Lower lobe of right lung (tissue), 2 donors: ENCODE measurements around the gene RNF113A. TPM values are rescaled to one million over a fixed set of nuclear protein-coding genes. Genes with fewer than 3 reads are reported as not detected.

Source experiments
- ATAC-seq, 2 donors: fragments of 200-7000 bp; cut with Tn5 transposase; one replicate each; pipeline ENCODE4 v1.9.1; 2020 to 2022; ENCODE audit warnings: mild to moderate bottlenecking in 2 of 2, moderate library complexity in 2 of 2
- DNase-seq: peaks from one replicate; pipeline ENCODE4 v3.0.0-alpha.2; 2020
- H3K27ac ChIP-seq: fragments of 200-600 bp; one replicate; pipeline ENCODE4 v1.8.0; 2022
- H3K27me3 ChIP-seq: fragments of 200-600 bp; one replicate; pipeline ENCODE4 v1.8.0; 2022; ENCODE audit warnings: low read depth
- H3K36me3 ChIP-seq: fragments of 200-600 bp; one replicate; pipeline ENCODE4 v1.8.0; 2022; ENCODE audit warnings: mild to moderate bottlenecking
- H3K4me1 ChIP-seq: fragments of 200-600 bp; one replicate; pipeline ENCODE4 v1.8.0; 2022
- H3K4me3 ChIP-seq: fragments of 200-600 bp; one replicate; pipeline ENCODE4 v1.8.0; 2022; ENCODE audit warnings: mild to moderate bottlenecking
- H3K9me3 ChIP-seq: fragments of 200-600 bp; one replicate; pipeline ENCODE4 v1.8.0; 2022
- intact Hi-C: fragments of 100-400 bp; cut with DNase I; formaldehyde crosslinking; loops from one replicate; pipeline ENCODE4 v1.11.0; 2022
- total RNA-seq: library from RNA; stranded (reverse); fragmentation: NEBNext Ultra II Directional; extraction: Animal tissue kit (Norgen Biotek cat#: 25700); gene quantifications from one replicate; pipeline ENCODE4 v1.2.1, GENCODE V29; 2021
- TF ChIP-seq, protein P1 (sequence below): fragments of 200-600 bp; IDR thresholded peaks from one replicate; pipeline ENCODE4 v1.8.0; 2022; ENCODE audit warnings: antibody characterized with exemption, mild to moderate bottlenecking
- donor health status: DM: no; HTN: yes; CAD: no; lungs with severe emphysema.

Gene RNF113A
- total RNA-seq, 1 donor from 2014 or later = 13.5 TPM

DNA sequence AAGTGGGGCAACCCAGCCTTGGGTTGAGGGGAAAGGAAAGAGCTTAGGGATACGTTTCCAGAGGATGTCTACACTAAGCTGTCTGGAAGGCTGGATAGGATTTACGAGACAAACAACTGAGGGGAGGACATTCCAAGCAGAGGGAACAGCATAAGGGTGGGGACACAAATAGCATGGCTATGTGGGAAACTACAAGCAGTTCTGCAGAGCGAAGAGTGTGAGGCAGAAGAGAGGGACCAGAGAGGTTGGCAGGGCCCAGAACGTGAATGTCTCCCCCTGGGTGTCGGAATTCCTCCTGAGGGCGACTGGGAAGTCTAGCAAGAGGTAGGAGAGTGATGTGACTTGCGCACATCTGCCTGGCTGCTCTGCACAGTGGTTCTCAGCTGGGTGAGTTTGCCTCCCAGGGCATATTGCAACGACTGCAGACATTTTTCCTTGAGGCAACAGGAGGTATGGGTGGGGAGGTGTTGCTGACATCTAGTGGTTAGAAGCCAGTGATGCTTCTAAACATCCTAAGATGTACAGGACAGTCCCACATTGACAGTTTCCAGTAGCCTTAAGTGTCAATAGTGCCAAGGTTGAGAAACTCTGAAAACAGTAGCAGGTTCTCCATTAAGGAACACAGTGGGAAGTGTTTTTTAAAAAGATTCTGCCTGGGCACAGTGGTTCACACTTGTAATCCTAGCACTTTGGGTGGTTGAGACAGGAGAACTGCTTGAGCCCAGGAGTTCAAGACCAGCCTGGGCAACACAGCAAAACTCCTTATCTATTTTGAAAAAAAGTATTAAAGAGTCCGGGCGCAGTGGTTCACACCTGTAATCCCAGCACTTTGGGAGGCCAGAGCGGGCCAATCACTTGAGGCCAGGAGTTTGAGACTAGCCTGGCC is 9.3 kb upstream of the RNF113A start:
- intact Hi-C loops = no loop called here
- H3K4me1 ChIP-seq = no peaks in the 10 kb centered on the region
- H3K27ac ChIP-seq = no peak overlapping the region
- no peak overlapping the region for H3K4me3 ChIP-seq
- TF ChIP-seq, protein P1, sequence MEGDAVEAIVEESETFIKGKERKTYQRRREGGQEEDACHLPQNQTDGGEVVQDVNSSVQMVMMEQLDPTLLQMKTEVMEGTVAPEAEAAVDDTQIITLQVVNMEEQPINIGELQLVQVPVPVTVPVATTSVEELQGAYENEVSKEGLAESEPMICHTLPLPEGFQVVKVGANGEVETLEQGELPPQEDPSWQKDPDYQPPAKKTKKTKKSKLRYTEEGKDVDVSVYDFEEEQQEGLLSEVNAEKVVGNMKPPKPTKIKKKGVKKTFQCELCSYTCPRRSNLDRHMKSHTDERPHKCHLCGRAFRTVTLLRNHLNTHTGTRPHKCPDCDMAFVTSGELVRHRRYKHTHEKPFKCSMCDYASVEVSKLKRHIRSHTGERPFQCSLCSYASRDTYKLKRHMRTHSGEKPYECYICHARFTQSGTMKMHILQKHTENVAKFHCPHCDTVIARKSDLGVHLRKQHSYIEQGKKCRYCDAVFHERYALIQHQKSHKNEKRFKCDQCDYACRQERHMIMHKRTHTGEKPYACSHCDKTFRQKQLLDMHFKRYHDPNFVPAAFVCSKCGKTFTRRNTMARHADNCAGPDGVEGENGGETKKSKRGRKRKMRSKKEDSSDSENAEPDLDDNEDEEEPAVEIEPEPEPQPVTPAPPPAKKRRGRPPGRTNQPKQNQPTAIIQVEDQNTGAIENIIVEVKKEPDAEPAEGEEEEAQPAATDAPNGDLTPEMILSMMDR = peak; percentile 52
- no peaks in the 10 kb centered on the region for H3K27me3 ChIP-seq
- no peaks in the 10 kb centered on the region for H3K9me3 ChIP-seq
- H3K36me3 ChIP-seq = peaks cover 16% of the 10 kb centered on the region
- peak; percentile 62 to 76 for ATAC-seq
- DNase-seq = no peak

GRCh38 chrX:119880076-119880475 is 8.5 kb upstream of the RNF113A start:
- H3K27ac ChIP-seq = no peak overlapping the region
- DNase-seq (no peak), ATAC-seq (no peak)
- no peaks in the 10 kb centered on the region for H3K27me3 ChIP-seq
- peaks cover 23% of the 10 kb centered on the region for H3K36me3 ChIP-seq
- H3K4me1 ChIP-seq = no peaks in the 10 kb centered on the region
- TF ChIP-seq, protein P1 = no peak
- H3K9me3 ChIP-seq = no peaks in the 10 kb centered on the region
- H3K4me3 ChIP-seq = no peak overlapping the region
- intact Hi-C loops = no loop called here

GRCh38 chrX:119878740-119879139 is 7.2 kb upstream of the RNF113A start:
- ATAC-seq (no peak), DNase-seq (no peak)
- TF ChIP-seq, protein P1 = no peak
- intact Hi-C loops = no loop called here
- H3K9me3 ChIP-seq = no peaks in the 10 kb centered on the region
- H3K4me1 ChIP-seq = no peaks in the 10 kb centered on the region
- H3K27ac ChIP-seq = no peak overlapping the region
- H3K36me3 ChIP-seq = peaks cover 24% of the 10 kb centered on the region
- H3K4me3 ChIP-seq = no peak overlapping the region
- H3K27me3 ChIP-seq = no peaks in the 10 kb centered on the region

- H3K27ac ChIP-seq = peak overlapping the region; percentile 91
- peaks cover 18% of the 10 kb centered on the region for H3K4me1 ChIP-seq
- DNase-seq = peak; percentile 46
- H3K4me3 ChIP-seq = peak overlapping the region; percentile 70
- TF ChIP-seq, protein P1 = no peak
- intact Hi-C loops = no loop called here
- H3K36me3 ChIP-seq = peaks cover 12% of the 10 kb centered on the region
- H3K27me3 ChIP-seq = no peaks in the 10 kb centered on the region
- no peaks in the 10 kb centered on the region for H3K9me3 ChIP-seq
- peak; percentile 54 to 66 for ATAC-seq
These were observed 311 bp downstream of the RNF113A start for GRCh38 chrX:119871245-119871598.

DNA sequence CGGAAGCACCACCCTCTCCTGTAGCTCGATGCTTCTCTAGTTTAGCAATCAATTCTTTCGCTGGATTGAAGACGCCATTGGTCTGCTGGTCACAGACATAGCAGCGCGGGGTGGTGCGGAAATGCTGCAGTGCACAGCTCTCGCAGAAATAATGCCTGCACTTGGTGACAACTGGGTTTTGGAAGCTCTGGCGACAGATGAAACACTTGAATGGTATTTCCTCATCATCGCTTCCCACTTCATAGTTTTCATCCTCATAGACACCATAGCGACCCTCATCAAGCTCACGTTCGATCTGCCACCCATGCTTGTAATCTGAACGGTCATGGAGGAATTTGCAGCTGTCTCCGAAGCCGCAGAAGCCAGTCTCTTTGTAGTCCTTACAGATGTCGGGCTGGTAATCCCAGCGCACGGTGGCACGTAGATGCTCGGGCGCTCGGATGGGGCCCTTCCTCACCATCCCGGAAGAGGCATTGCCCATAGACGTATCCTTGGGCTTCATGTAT is 854 bp downstream of the RNF113A start:
- H3K4me3 ChIP-seq = peak overlapping the region; percentile 70
- TF ChIP-seq, protein P1 = no peak
- peaks cover 7% of the 10 kb centered on the region for H3K36me3 ChIP-seq
- H3K27ac ChIP-seq = peak overlapping the region; percentile 91
- ATAC-seq (peak; percentile 39 to 49), DNase-seq (peak; percentile 50)
- intact Hi-C loops = no loop called here
- H3K9me3 ChIP-seq = no peaks in the 10 kb centered on the region
- peaks cover 18% of the 10 kb centered on the region for H3K4me1 ChIP-seq
- no peaks in the 10 kb centered on the region for H3K27me3 ChIP-seq
